Coronary artery (tissue), 2 donors: ENCODE results near the gene MDM2.

Source experiments
- DNase-seq: peaks from one replicate; pipeline ENCODE4 v3.0.0-alpha.2; 2017; ENCODE audit warnings: low spot score
- H3K27ac ChIP-seq, 2 donors: fragments of 200-600 bp; sonication (generic); one replicate each; pipeline ENCODE4 v1.5.1; 2016 to 2019
- H3K4me3 ChIP-seq: fragments of 200-600 bp; sonication (generic); 2 replicates; pipeline ENCODE4 v1.5.1; 2016; ENCODE audit warnings: mild to moderate bottlenecking, moderate library complexity
- CTCF ChIP-seq: fragments of 200-600 bp; sonication (generic); IDR thresholded peaks from one replicate; pipeline ENCODE4 v1.5.1; 2019; ENCODE audit warnings: antibody characterized with exemption

The MDM2 gene

GRCh38 chr12:68765696-68766095 is 42.3 kb upstream of the MDM2 start:
- Histone ChIP-seq H3K27ac (no peak overlapping the region), H3K4me3 (no peak overlapping the region)
- no peak for TF ChIP-seq CTCF
- no peak for DNase-seq

- no peak for DNase-seq
- no peak overlapping the region for H3K4me3 ChIP-seq
- no peak overlapping the region for H3K27ac ChIP-seq
- TF ChIP-seq CTCF: no peak
Measured at GRCh38 chr12:68766646-68767045, 41.3 kb upstream of the MDM2 start.

- Histone ChIP-seq H3K27ac (no peak overlapping the region), H3K4me3 (no peak overlapping the region)
- TF ChIP-seq CTCF: no peak
- DNase-seq: no peak
Measured at GRCh38 chr12:68767191-68767590, 40.8 kb upstream of the MDM2 start.

- no peak for TF ChIP-seq CTCF
Measured at GRCh38 chr12:68768431-68768939, 39.5 kb upstream of the MDM2 start.

GRCh38 chr12:68769941-68770340 is 38.0 kb upstream of the MDM2 start:
- no peak for DNase-seq

More at GRCh38 chr12:68768431-68768939, 39.5 kb upstream of the MDM2 start:
- no peak for DNase-seq
- no peak overlapping the region for H3K27ac ChIP-seq
- H3K4me3 ChIP-seq: no peak overlapping the region

GRCh38 chr12:68771223-68771925 is 36.6 kb upstream of the MDM2 start:
- TF ChIP-seq CTCF: no peak
- H3K4me3 ChIP-seq: no peak overlapping the region
- no peak for DNase-seq
- H3K27ac ChIP-seq: no peak overlapping the region

More at GRCh38 chr12:68769941-68770340, 38.0 kb upstream of the MDM2 start:
- no peak overlapping the region for H3K27ac ChIP-seq
- TF ChIP-seq CTCF: no peak
- H3K4me3 ChIP-seq: no peak overlapping the region

GRCh38 chr12:68772714-68773113 is 35.3 kb upstream of the MDM2 start:
- Histone ChIP-seq H3K27ac (no peak overlapping the region), H3K4me3 (no peak overlapping the region)
- no peak for DNase-seq
- TF ChIP-seq CTCF: no peak
